Activated CD8-positive, alpha-beta memory T cell treated with anti-CD3 and anti-CD28 coated beads, Interleukin-2, amount 50 U/mL, for 1 hour (primary cell): ENCODE measurements around the gene PDZRN3.

Source experiments
- DNase-seq: peaks from one replicate; pipeline ENCODE4 v3.0.0-alpha.2; 2020; ENCODE audit errors: extremely low read depth

The PDZRN3 gene

GRCh38 chr3:73422571-73422970, 202.2 kb downstream of the PDZRN3 start:
- no peak for DNase-seq

- no peak for DNase-seq
Measured at GRCh38 chr3:73419942-73420341, 204.8 kb downstream of the PDZRN3 start.

GRCh38 chr3:73419179-73419803, 205.4 kb downstream of the PDZRN3 start:
- DNase-seq, result no peak

GRCh38 chr3:73418681-73419080, 206.1 kb downstream of the PDZRN3 start:
- no peak for DNase-seq

GRCh38 chr3:73415118-73415517, 209.6 kb downstream of the PDZRN3 start:
- no peak for DNase-seq

- no peak for DNase-seq
Measured at GRCh38 chr3:73413619-73414018, 211.1 kb downstream of the PDZRN3 start.

- DNase-seq, result no peak
Measured at GRCh38 chr3:73411993-73412392, 212.7 kb downstream of the PDZRN3 start.

- DNase-seq, result no peak
Measured at GRCh38 chr3:73411545-73411944, 213.2 kb downstream of the PDZRN3 start.

- no peak for DNase-seq
Measured at GRCh38 chr3:73409138-73409763, 215.5 kb downstream of the PDZRN3 start.

- no peak for DNase-seq
Measured at GRCh38 chr3:73408634-73409033, 216.1 kb downstream of the PDZRN3 start.

GRCh38 chr3:73407577-73407976, 217.2 kb downstream of the PDZRN3 start:
- no peak for DNase-seq

- no peak for DNase-seq
Measured at GRCh38 chr3:73405853-73406252, 218.9 kb downstream of the PDZRN3 start.

GRCh38 chr3:73405000-73405399, 219.7 kb downstream of the PDZRN3 start:
- no peak for DNase-seq

- no peak for DNase-seq
Measured at GRCh38 chr3:73404435-73404834, 220.3 kb downstream of the PDZRN3 start.

GRCh38 chr3:73403444-73403843, 221.3 kb downstream of the PDZRN3 start:
- DNase-seq, result no peak

- DNase-seq, result no peak
Measured at GRCh38 chr3:73401616-73402279, 223.0 kb downstream of the PDZRN3 start.

GRCh38 chr3:73401059-73401458, 223.7 kb downstream of the PDZRN3 start:
- no peak for DNase-seq

GRCh38 chr3:73399666-73400253, 225.0 kb downstream of the PDZRN3 start:
- no peak for DNase-seq

GRCh38 chr3:73399106-73399505, 225.6 kb downstream of the PDZRN3 start:
- DNase-seq, result no peak

- no peak for DNase-seq
Measured at GRCh38 chr3:73398084-73398483, 226.7 kb downstream of the PDZRN3 start.

- no peak for DNase-seq
Measured at GRCh38 chr3:73394240-73394639, 230.5 kb downstream of the PDZRN3 start.

GRCh38 chr3:73393005-73393404, 231.7 kb downstream of the PDZRN3 start:
- DNase-seq, result no peak

GRCh38 chr3:73391984-73392383, 232.8 kb downstream of the PDZRN3 start:
- DNase-seq, result no peak
